ENCODE measurements around the gene NOL4L. TPM values are rescaled to one million over a fixed set of nuclear protein-coding genes. Genes with fewer than 3 reads are reported as not detected.

NOL4L gene
- total and polyA plus RNA-seq, 7 donors = 0.61 to 2.7 (median 1.3) TPM

DNA sequence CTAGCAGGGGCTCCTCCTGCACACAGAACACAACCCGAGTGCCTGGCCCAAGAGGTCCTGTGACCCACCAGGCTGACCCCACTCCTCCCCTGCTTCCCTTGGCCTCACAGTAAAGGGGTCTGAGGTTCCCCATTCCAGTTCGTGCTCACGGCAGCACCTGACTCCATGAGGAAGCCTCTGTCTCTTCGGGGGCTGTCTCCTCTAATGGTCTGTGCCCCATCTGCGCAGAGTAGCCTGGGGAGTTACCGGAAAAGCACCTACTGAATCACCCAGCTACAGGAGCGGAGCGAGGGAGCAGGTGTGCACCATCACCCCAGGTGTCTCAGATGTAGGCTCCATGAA, 133.8 kb downstream of the NOL4L start:
- Histone ChIP-seq H3K4me3 (no peak overlapping the region), H3K36me3 (ENCODE audit: insufficient read depth in 1 of 2, low read depth in 1 of 2) (peaks cover 0 to 9% of the 10 kb centered on the region in 2 donors), H3K27me3 (ENCODE audit: insufficient read depth in 3 of 3, low read length in 2 of 3) (peaks cover 0 to 1% (median 0%) of the 10 kb centered on the region in 3 donors), H3K4me1 (peaks cover 20% of the 10 kb centered on the region), H3K9me3 (no peaks in the 10 kb centered on the region), H3K27ac (no peak overlapping the region)
- ATAC-seq (no peak), DNase-seq (peak in 1 of 2 donors; percentile 31)
- TF ChIP-seq, protein P1, sequence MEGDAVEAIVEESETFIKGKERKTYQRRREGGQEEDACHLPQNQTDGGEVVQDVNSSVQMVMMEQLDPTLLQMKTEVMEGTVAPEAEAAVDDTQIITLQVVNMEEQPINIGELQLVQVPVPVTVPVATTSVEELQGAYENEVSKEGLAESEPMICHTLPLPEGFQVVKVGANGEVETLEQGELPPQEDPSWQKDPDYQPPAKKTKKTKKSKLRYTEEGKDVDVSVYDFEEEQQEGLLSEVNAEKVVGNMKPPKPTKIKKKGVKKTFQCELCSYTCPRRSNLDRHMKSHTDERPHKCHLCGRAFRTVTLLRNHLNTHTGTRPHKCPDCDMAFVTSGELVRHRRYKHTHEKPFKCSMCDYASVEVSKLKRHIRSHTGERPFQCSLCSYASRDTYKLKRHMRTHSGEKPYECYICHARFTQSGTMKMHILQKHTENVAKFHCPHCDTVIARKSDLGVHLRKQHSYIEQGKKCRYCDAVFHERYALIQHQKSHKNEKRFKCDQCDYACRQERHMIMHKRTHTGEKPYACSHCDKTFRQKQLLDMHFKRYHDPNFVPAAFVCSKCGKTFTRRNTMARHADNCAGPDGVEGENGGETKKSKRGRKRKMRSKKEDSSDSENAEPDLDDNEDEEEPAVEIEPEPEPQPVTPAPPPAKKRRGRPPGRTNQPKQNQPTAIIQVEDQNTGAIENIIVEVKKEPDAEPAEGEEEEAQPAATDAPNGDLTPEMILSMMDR (IDR thresholded peaks at IDR 0.05) = no peak
- intact Hi-C loops (cut with DNase I) = no loop called here
- 83 to 86% (median 85%) methylated on average over 8 of the region's 8 CpGs for WGBS, 3 donors

DNA sequence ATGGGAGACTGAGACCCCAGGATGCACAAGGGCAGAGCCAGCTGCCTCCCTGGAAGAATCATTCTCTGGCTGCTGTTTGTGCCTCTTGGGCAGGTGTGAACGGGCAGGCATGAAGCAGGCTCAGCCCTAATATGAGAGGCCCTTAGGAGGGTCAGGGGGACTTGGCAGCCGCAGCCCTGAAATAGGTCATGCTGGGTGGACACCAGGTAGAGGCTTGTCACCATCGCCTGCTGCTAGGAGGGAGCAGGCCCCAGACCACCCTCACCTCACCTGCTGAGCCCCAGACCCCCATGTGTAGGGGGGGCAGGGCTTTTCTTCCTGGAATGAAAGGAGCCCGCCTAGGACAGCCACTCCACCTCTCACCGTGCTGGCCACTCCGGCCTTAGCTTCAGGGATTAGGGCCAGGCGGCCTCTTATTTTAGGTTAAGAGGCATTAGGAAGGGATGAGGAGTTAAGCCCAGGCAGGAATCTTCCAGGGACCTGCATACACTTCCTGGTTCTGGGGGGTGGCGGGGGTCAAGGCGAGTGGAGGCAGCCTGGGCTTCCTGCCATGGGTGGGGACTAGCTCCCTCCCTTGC, 134.6 kb downstream of the NOL4L start:
- Histone ChIP-seq H3K9me3 (no peaks in the 10 kb centered on the region), H3K4me1 (peaks cover 21% of the 10 kb centered on the region), H3K4me3 (no peak overlapping the region), H3K27ac (no peak overlapping the region), H3K27me3 (ENCODE audit: insufficient read depth in 3 of 3, low read length in 2 of 3) (peaks cover 0 to 1% (median 0%) of the 10 kb centered on the region in 3 donors), H3K36me3 (ENCODE audit: insufficient read depth in 1 of 2, low read depth in 1 of 2) (peaks cover 0 to 9% of the 10 kb centered on the region in 2 donors)
- intact Hi-C loops (cut with DNase I) = no loop called here
- WGBS, 3 donors = 67 to 73% (median 68%) methylated on average over 9 of the region's 9 CpGs
- TF ChIP-seq, protein P1 (IDR thresholded peaks at IDR 0.05) = no peak
- ATAC-seq (no peak), DNase-seq (no peak)

DNA sequence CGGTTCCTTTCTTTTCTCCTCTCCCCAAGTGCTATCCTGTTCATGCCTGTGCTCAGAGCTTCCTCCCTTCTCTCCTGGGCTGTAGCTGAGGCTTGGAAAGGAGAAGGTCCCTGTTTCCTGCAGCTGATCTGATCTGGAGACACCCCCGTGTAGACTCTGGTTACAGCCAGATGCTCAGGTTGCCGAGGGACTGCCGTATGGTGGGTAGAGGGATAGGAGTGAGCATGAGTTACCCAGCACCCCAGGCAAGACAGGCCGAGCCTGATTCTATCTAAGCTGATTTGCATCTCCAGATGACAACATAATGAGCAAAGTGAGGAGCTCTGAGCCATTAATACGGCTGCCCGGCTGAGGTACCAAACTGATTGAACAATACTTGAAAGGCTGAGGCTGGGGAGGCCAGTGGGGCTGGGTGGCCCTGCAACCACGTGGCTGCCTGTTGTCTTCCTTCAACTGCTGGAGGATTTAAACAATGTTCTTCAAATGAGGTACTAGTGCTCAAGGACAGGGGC, 135.2 kb downstream of the NOL4L start:
- WGBS, 3 donors = 36 to 39% (median 37%) methylated on average over 8 of the region's 8 CpGs
- H3K4me1 ChIP-seq = peaks cover 15% of the 10 kb centered on the region
- intact Hi-C loops (cut with DNase I) = no loop called here
- no peak overlapping the region for H3K27ac ChIP-seq
- H3K4me3 ChIP-seq = no peak overlapping the region
- TF ChIP-seq, protein P1 (IDR thresholded peaks at IDR 0.05) = no peak
- no peaks in the 10 kb centered on the region for H3K9me3 ChIP-seq
- ATAC-seq (no peak), DNase-seq (no peak)
- peaks cover 0 to 1% (median 0%) of the 10 kb centered on the region in 3 donors for H3K27me3 ChIP-seq (ENCODE audit: insufficient read depth in 3 of 3, low read length in 2 of 3)
- peaks cover 0 to 9% of the 10 kb centered on the region in 2 donors for H3K36me3 ChIP-seq (ENCODE audit: insufficient read depth in 1 of 2, low read depth in 1 of 2)

DNA sequence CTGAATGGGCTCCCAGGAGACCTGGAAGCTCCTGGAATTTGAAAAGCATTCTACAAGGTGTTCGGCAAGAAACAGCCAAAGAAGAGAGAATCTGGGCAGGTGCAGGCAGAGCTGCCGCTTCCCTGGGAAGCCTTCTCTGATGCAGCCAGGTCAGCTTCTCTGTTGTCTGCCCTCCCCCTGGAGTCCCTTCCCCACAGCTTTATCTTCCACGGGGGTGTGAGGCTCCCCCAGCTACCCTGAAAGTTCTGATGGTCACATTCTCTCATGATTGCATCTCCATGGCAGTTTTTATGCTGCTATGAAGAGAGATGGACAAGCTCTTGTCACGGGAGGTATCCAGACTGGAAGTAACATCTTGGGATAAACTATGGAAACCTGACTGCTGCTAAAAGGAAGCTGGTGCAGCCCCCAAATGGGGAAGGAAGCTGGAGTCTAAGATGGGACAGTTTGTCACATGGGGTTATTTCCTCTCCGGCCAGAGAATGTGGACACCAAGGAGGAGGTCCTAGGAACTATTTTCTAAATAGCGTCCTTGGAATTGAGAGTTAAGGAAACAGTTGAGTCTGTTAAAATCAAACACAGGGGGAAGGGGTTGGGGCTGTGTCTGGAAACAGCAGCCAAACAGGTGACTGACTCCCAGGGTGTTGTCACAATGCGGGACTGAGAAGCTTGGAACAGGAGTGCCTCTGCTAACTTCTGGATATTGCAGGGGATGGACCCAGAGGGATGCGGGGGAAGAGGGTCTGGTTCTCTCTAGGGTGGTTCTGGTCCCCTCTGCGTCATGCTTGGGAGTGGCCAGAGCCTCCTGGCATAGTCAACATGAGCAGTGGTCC, 135.9 kb downstream of the NOL4L start:
- ATAC-seq = no peak
- intact Hi-C loops (cut with DNase I) = no loop called here
- no peak for DNase-seq
- Histone ChIP-seq H3K27ac (no peak overlapping the region), H3K4me3 (no peak overlapping the region), H3K9me3 (no peaks in the 10 kb centered on the region), H3K36me3 (ENCODE audit: insufficient read depth in 1 of 2, low read depth in 1 of 2) (peaks cover 0 to 10% of the 10 kb centered on the region in 2 donors), H3K4me1 (peaks cover 13% of the 10 kb centered on the region), H3K27me3 (ENCODE audit: insufficient read depth in 3 of 3, low read length in 2 of 3) (peaks cover 0 to 1% (median 0%) of the 10 kb centered on the region in 3 donors)
- TF ChIP-seq, protein P1 (IDR thresholded peaks at IDR 0.05) = no peak
- WGBS, 3 donors = 64 to 68% (median 65%) methylated on average over 9 of the region's 9 CpGs
